Gastrocnemius medialis (tissue), 4 donors: ENCODE data around the gene RNF44. TPM values are rescaled to one million over a fixed set of nuclear protein-coding genes. Genes with fewer than 3 reads are reported as not detected.
A peak's percentile ranks its signal among the peaks of the same experiment; 100 is the strongest.

ENCODE experiments used
- ATAC-seq, 2 donors: fragments of 150-250 bp; one replicate each; pipeline ENCODE4 v1.9.1; 2016
- DNase-seq, 2 donors: peaks; one replicate each; pipeline ENCODE4 v3.0.0-alpha.2; 2019
- H3K27ac ChIP-seq, 4 donors: fragments of 200-600 bp; sonication (generic); 1 replicate in 1 of 4; 2 replicates in 3 of 4; pipeline ENCODE4 v1.5.1; 2016 to 2018; ENCODE audit warnings: mild to moderate bottlenecking in 2 of 4, moderate library complexity in 1 of 4
- H3K27me3 ChIP-seq, 3 donors: fragments of 200-600 bp; sonication (generic) in 2 of 3; 1 replicate in 1 of 3; 2 replicates in 2 of 3; pipeline versions ENCODE4 v1.5.1 to v1.6.0; 2016 to 2019; ENCODE audit warnings: mild to moderate bottlenecking in 1 of 3, moderate library complexity in 1 of 3
- H3K36me3 ChIP-seq, 2 donors: fragments of 200-600 bp; sonication (generic) in 1 of 2; one replicate each; pipeline ENCODE4 v1.5.1; 2017 to 2018
- H3K4me1 ChIP-seq, 2 donors: fragments of 200-600 bp; sonication (generic) in 1 of 2; one replicate each; pipeline ENCODE4 v1.5.1; 2016 to 2017; ENCODE audit warnings: mild to moderate bottlenecking in 2 of 2
- H3K4me3 ChIP-seq, 4 donors: fragments of 200-600 bp; sonication (generic) in 3 of 4; 1 replicate in 1 of 4; 2 replicates in 3 of 4; pipeline ENCODE4 v1.5.1; 2016 to 2019; ENCODE audit warnings: mild to moderate bottlenecking in 2 of 4
- H3K9me3 ChIP-seq, 3 donors: fragments of 200-600 bp; sonication (generic) in 2 of 3; 1 replicate in 1 of 3; 2 replicates in 2 of 3; pipeline ENCODE4 v1.5.1; 2016 to 2019
- CTCF ChIP-seq, 5 experiments: fragments of 450-650 bp in 3 of 5; fragments of 200-600 bp in 2 of 5; sonication (generic) in 2 of 5; IDR thresholded peaks in 4 of 5; conservative IDR thresholded peaks in 1 of 5; 1 replicate in 4 of 5; 2 replicates in 1 of 5; pipeline ENCODE4 v1.5.1; 2016 to 2019; ENCODE audit warnings: antibody characterized with exemption in 5 of 5, mild to moderate bottlenecking in 3 of 5, moderate library complexity in 3 of 5
- POLR2A ChIP-seq, 2 donors: fragments of 450-650 bp; IDR thresholded peaks; one replicate each; pipeline ENCODE4 v1.6.1; 2017; ENCODE audit warnings: antibody characterized with exemption in 2 of 2, mild to moderate bottlenecking in 2 of 2, moderate library complexity in 2 of 2
- in situ Hi-C, 4 donors: fragments of 200-750 bp; cut with MboI; loops; one replicate each; pipeline versions ENCODE4 v1.15.0 to v1.8.0; 2017; ENCODE audit warnings: low sequenced_read_pairs in 4 of 4
- intact Hi-C: fragments of 100-400 bp; cut with DNase I; formaldehyde crosslinking; loops from one replicate; pipeline ENCODE4 v1.15.1; 2023; ENCODE audit warnings: low total_unique reads
- total RNA-seq, 4 donors: library from RNA; depleted of rRNA; stranded (reverse); fragments of >200 nt; gene quantifications; one replicate each; pipeline versions ENCODE4 v1.1.0 to v1.2.3, GENCODE V29; 2016

RNF44 gene
- total RNA-seq, 4 donors from 2014 or later, result 4.1 to 7.0 (median 6.7) TPM

- Histone ChIP-seq H3K27ac (no peak overlapping the region), H3K9me3 (no peaks in the 10 kb centered on the region), H3K36me3 (no peaks in the 10 kb centered on the region), H3K27me3 (no peaks in the 10 kb centered on the region), H3K4me3 (no peak overlapping the region), H3K4me1 (no peaks in the 10 kb centered on the region)
- no peak for DNase-seq
- in situ Hi-C loops (no loop called here), intact Hi-C loops (loop anchor here (10.0 kb wide), 1 partner anchor 164 kb away; the partner anchor contains the start of gene CLTB)
- TF ChIP-seq POLR2A (IDR thresholded peaks at IDR 0.05) (no peak), CTCF (IDR thresholded peaks at IDR 0.05 in 4 of 5, conservative IDR thresholded peaks at IDR 0.05 in 1 of 5) (peak in 2 of 5 experiments; percentile 10 to 14)
- no peak for ATAC-seq
Measured at GRCh38 chr5:176578391-176578808, 41.2 kb upstream of the RNF44 start.

DNA sequence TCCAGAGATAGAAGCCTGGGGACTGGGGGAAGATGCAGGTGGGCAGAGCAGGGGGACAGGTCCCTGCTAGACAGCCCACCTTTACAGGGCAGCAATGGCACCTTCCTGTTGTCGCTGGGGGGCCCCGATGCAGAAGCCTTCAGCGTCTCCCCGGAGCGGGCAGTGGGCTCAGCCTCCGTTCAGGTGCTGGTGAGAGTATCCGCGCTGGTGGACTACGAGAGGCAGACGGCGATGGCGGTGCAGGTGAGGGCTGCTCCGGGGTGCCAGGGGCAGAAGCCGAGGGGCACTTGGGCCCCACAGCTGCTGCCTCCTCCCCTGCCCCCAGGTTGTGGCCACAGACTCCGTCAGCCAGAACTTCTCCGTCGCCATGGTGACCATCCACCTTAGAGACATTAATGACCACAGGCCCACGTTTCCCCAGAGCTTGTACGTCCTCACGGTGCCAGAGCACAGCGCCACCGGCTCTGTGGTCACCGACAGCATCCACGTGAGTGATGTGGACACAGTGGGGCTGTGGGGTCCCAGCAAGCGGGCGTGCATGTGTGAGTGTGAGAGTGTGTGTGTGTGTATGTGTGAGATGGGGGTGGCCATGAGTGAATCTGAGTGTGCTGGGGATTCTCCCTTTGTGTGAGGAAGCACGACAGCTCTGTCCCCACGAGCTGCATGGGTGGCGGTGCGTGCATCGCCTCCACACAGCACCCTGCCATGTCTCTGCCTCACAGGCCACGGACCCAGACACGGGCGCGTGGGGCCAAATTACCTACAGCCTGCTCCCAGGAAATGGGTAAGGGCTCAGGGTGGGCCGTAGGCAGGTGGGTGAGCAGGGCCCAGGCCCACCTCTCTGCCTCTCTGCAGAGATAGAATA, 40.3 kb upstream of the RNF44 start:
- in situ Hi-C loops, result no loop called here
- Histone ChIP-seq H3K9me3 (no peaks in the 10 kb centered on the region), H3K27ac (no peak overlapping the region), H3K4me3 (no peak overlapping the region), H3K27me3 (no peaks in the 10 kb centered on the region), H3K4me1 (no peaks in the 10 kb centered on the region), H3K36me3 (no peaks in the 10 kb centered on the region)
- TF ChIP-seq CTCF (IDR thresholded peaks at IDR 0.05 in 4 of 5, conservative IDR thresholded peaks at IDR 0.05 in 1 of 5), result no peak
- no peak for TF ChIP-seq POLR2A (IDR thresholded peaks at IDR 0.05)
- intact Hi-C loops, result loop anchor here (10.0 kb wide), 1 partner anchor 163 kb away; the partner anchor contains the start of gene CLTB
- ATAC-seq (no peak), DNase-seq (no peak)

DNA sequence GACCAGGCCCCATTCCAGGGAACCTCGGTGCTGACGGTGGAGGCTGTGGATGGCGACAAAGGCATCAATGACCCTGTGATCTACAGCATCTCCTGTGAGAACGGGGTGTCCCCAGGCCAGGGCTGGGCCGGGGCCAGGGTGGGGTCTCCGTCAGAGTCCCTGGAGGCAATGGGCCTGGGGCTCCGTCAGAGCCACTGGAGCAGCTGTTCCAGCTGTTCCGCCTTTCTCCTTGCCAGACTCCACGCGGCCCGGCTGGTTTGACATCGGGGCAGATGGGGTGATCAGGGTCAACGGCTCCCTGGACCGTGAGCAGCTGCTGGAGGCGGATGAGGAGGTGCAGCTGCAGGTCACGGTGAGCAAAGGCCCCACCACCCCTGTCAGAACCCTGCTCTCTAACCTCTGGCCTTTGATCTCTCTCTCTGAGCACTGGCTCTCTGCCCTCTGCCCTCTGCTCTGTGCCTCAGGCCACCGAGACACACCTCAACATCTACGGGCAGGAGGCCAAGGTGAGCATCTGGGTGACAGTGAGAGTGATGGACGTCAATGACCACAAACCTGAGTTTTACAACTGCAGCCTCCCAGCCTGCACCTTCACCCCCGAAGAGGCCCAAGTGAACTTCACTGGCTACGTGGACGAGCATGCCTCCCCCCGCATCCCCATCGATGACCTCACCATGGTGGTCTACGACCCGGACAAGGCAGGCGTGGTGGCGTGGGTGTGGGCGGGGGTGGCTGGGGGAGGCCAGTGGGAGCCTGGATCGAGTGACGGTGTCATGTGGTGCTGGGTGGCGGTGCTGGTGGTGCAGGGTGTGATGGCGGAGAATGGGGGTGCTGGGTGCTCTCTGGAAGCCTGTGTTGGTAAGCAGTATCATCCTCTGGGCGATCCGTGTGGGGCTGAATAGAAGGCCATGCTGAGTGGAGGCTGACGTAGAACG, 38.6 kb upstream of the RNF44 start:
- TF ChIP-seq POLR2A (IDR thresholded peaks at IDR 0.05), result no peak
- TF ChIP-seq CTCF (IDR thresholded peaks at IDR 0.05 in 4 of 5, conservative IDR thresholded peaks at IDR 0.05 in 1 of 5), result no peak
- H3K4me1 ChIP-seq, result no peaks in the 10 kb centered on the region
- H3K9me3 ChIP-seq, result no peaks in the 10 kb centered on the region
- in situ Hi-C loops (no loop called here), intact Hi-C loops (loop anchor here (10.0 kb wide), 1 partner anchor 161 kb away; the partner anchor contains the start of gene CLTB)
- ATAC-seq (no peak), DNase-seq (no peak)
- H3K27me3 ChIP-seq, result no peaks in the 10 kb centered on the region
- H3K36me3 ChIP-seq, result no peaks in the 10 kb centered on the region
- H3K27ac ChIP-seq, result no peak overlapping the region
- no peak overlapping the region for H3K4me3 ChIP-seq

- DNase-seq (no peak), ATAC-seq (no peak)
Measured at GRCh38 chr5:176575066-176575465, 37.9 kb upstream of the RNF44 start.

More at GRCh38 chr5:176575066-176575465, 37.9 kb upstream of the RNF44 start:
- H3K4me3 ChIP-seq, result no peak overlapping the region
- no peaks in the 10 kb centered on the region for H3K36me3 ChIP-seq
- peaks cover 0 to 2% (median 0%) of the 10 kb centered on the region in 3 donors for H3K27me3 ChIP-seq
- TF ChIP-seq POLR2A (IDR thresholded peaks at IDR 0.05), result no peak
- no peak for TF ChIP-seq CTCF (IDR thresholded peaks at IDR 0.05 in 4 of 5, conservative IDR thresholded peaks at IDR 0.05 in 1 of 5)
- intact Hi-C loops, result loop anchor here (10.0 kb wide), 1 partner anchor 160 kb away; the partner anchor contains the start of gene CLTB
- in situ Hi-C loops, result no loop called here
- no peak overlapping the region for H3K27ac ChIP-seq
- H3K4me1 ChIP-seq, result no peaks in the 10 kb centered on the region
- no peaks in the 10 kb centered on the region for H3K9me3 ChIP-seq
